Epithelial cell of umbilical artery (primary cell): ENCODE data around the gene SUSD6. TPM values are rescaled to one million over a fixed set of nuclear protein-coding genes. Genes with fewer than 3 reads are reported as not detected.

Source experiments
- total RNA-seq: library from RNA; depleted of rRNA; stranded (reverse); fragments of >200 nt; gene quantifications from 2 replicates; pipeline ENCODE4 v1.2.3, GENCODE V29; 2014

SUSD6 gene
- total RNA-seq: 7.9 and 9.1 TPM in 2 replicates

GRCh38 chr14:69611172-69612013, at the start of gene SUSD6:
TSS of gene SUSD6 (plus strand) at chr14:69611596. CDS start at chr14:69658593, 46,997 bp downstream.

GRCh38 chr14:69574263-69574953, 37.0 kb upstream of the SUSD6 start, which contains the start of gene CCDC177:
TSS of gene CCDC177 (minus strand) at chr14:69574871. CDS start at chr14:69573622, 1,249 bp downstream.

Other genes starting within 250 kb of the SUSD6 start
- 178 and 191 TPM in 2 replicates for gene ERH, start 213.3 kb upstream of the SUSD6 start, total RNA-seq
- gene SLC39A9, start 212.9 kb upstream of the SUSD6 start, total RNA-seq: 96.2 and 115 TPM in 2 replicates
- under 0.01 TPM in 1 of 2 replicates, not detected in the other for gene PLEKHD1, start 126.9 kb upstream of the SUSD6 start, total RNA-seq
- gene CCDC177, start 36.7 kb upstream of the SUSD6 start, total RNA-seq: not detected in 2 replicates
- gene SRSF5, start 155.5 kb downstream of the SUSD6 start, total RNA-seq: 165 and 209 TPM in 2 replicates
- not detected in 2 replicates for gene SLC10A1, start 185.6 kb downstream of the SUSD6 start, total RNA-seq